ENCODE results near the gene PLA2G2F. TPM values are rescaled to one million over a fixed set of nuclear protein-coding genes. Genes with fewer than 3 reads are reported as not detected.

The PLA2G2F gene
- total RNA-seq, 1 experiment from 2014 or later: not detected

DNA sequence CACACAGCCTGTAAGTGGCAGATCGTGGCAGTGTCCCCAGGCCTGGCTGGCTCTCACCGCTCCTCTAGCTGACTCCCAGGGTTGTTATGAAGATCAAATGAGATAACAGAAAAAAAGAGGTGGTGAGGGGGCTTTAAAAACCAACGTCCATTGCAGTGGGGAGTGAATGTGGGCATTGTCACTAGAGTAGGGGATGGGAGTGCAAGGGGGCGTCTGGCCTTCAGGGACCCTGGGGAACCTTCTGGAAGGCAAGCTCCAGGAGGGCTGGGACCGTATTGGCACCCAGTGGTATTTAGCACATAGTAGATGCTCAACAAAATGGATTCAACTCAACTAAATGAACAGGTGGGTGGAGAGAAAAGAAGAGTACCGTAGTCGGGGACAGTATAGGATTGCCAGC is 23.2 kb upstream of the PLA2G2F start (continued):
- TF ChIP-seq, protein P1, sequence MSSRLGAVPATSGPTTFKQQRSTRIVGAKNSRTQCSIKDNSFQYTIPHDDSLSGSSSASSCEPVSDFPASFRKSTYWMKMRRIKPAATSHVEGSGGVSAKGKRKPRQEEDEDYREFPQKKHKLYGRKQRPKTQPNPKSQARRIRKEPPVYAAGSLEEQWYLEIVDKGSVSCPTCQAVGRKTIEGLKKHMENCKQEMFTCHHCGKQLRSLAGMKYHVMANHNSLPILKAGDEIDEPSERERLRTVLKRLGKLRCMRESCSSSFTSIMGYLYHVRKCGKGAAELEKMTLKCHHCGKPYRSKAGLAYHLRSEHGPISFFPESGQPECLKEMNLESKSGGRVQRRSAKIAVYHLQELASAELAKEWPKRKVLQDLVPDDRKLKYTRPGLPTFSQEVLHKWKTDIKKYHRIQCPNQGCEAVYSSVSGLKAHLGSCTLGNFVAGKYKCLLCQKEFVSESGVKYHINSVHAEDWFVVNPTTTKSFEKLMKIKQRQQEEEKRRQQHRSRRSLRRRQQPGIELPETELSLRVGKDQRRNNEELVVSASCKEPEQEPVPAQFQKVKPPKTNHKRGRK (CRISPR knock-in tag; IDR thresholded peaks at IDR 0.05; ENCODE audit: borderline replicate concordance): no peak
- TF ChIP-seq CREB1 (CRISPR knock-in tag; IDR thresholded peaks at IDR 0.05) (no peak), NR1H2 (CRISPR knock-in tag; IDR thresholded peaks at IDR 0.05) (no peak), TCF7 (CRISPR knock-in tag; IDR thresholded peaks at IDR 0.05; ENCODE audit: low read depth) (no peak), OVOL2 (CRISPR knock-in tag; IDR thresholded peaks at IDR 0.05; ENCODE audit: borderline replicate concordance) (no peak)
- TF ChIP-seq, protein P2, sequence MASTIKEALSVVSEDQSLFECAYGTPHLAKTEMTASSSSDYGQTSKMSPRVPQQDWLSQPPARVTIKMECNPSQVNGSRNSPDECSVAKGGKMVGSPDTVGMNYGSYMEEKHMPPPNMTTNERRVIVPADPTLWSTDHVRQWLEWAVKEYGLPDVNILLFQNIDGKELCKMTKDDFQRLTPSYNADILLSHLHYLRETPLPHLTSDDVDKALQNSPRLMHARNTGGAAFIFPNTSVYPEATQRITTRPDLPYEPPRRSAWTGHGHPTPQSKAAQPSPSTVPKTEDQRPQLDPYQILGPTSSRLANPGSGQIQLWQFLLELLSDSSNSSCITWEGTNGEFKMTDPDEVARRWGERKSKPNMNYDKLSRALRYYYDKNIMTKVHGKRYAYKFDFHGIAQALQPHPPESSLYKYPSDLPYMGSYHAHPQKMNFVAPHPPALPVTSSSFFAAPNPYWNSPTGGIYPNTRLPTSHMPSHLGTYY (CRISPR knock-in tag; IDR thresholded peaks at IDR 0.05): no peak
- TF ChIP-seq, protein P3, sequence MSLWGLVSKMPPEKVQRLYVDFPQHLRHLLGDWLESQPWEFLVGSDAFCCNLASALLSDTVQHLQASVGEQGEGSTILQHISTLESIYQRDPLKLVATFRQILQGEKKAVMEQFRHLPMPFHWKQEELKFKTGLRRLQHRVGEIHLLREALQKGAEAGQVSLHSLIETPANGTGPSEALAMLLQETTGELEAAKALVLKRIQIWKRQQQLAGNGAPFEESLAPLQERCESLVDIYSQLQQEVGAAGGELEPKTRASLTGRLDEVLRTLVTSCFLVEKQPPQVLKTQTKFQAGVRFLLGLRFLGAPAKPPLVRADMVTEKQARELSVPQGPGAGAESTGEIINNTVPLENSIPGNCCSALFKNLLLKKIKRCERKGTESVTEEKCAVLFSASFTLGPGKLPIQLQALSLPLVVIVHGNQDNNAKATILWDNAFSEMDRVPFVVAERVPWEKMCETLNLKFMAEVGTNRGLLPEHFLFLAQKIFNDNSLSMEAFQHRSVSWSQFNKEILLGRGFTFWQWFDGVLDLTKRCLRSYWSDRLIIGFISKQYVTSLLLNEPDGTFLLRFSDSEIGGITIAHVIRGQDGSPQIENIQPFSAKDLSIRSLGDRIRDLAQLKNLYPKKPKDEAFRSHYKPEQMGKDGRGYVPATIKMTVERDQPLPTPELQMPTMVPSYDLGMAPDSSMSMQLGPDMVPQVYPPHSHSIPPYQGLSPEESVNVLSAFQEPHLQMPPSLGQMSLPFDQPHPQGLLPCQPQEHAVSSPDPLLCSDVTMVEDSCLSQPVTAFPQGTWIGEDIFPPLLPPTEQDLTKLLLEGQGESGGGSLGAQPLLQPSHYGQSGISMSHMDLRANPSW (CRISPR knock-in tag; conservative IDR thresholded peaks at IDR 0.05; ENCODE audit: low read depth): no peak

DNA sequence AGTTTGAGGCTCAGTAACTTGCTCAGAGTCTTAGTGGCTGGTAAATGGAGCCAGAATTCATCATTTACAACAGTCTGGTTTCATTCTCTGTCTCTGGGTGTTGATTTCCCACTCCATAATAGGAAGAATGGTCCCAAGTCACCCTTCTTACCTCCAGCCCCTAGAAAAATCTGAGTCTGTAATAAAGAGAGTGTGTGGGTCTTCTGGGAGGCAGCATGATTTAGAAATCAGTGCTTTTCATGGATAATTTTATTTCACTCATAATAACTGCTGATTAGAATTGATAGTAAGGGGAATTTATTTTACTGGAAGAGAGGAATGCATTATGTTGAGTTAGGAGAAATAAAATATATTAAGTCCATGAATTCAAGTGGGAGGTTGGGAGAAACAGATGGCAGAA is 21.9 kb upstream of the PLA2G2F start:
- no peaks in the 10 kb centered on the region for H3K9me3 Mint-ChIP-seq
- H3K4me3 Mint-ChIP-seq: no peak overlapping the region
- DNase-seq (ENCODE audit: low spot score): no peak
- no peaks in the 10 kb centered on the region; the same call in 1 of the 2 replicates for H3K27me3 Mint-ChIP-seq (ENCODE audit: low read depth)
- POLR2A ChIA-PET: no interaction called here
- CTCF ChIA-PET: interaction anchor here (1.0 kb wide), 1 partner anchor 48 kb away, joined by 3 read pairs; no protein-coding TSS in a partner anchor
- no peak for ATAC-seq
- no peak overlapping the region for H3K27ac Mint-ChIP-seq
- no peak for TF ChIP-seq CREM (CRISPR knock-in tag; IDR thresholded peaks at IDR 0.05)
- no peak for TF ChIP-seq GABPB1 (CRISPR knock-in tag; IDR thresholded peaks at IDR 0.05)
- TF ChIP-seq RORB (CRISPR knock-in tag; IDR thresholded peaks at IDR 0.05): no peak
- TF ChIP-seq ZNF121 (CRISPR knock-in tag; IDR thresholded peaks at IDR 0.05): no peak
- TF ChIP-seq, protein P4, sequence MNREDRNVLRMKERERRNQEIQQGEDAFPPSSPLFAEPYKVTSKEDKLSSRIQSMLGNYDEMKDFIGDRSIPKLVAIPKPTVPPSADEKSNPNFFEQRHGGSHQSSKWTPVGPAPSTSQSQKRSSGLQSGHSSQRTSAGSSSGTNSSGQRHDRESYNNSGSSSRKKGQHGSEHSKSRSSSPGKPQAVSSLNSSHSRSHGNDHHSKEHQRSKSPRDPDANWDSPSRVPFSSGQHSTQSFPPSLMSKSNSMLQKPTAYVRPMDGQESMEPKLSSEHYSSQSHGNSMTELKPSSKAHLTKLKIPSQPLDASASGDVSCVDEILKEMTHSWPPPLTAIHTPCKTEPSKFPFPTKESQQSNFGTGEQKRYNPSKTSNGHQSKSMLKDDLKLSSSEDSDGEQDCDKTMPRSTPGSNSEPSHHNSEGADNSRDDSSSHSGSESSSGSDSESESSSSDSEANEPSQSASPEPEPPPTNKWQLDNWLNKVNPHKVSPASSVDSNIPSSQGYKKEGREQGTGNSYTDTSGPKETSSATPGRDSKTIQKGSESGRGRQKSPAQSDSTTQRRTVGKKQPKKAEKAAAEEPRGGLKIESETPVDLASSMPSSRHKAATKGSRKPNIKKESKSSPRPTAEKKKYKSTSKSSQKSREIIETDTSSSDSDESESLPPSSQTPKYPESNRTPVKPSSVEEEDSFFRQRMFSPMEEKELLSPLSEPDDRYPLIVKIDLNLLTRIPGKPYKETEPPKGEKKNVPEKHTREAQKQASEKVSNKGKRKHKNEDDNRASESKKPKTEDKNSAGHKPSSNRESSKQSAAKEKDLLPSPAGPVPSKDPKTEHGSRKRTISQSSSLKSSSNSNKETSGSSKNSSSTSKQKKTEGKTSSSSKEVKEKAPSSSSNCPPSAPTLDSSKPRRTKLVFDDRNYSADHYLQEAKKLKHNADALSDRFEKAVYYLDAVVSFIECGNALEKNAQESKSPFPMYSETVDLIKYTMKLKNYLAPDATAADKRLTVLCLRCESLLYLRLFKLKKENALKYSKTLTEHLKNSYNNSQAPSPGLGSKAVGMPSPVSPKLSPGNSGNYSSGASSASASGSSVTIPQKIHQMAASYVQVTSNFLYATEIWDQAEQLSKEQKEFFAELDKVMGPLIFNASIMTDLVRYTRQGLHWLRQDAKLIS (CRISPR knock-in tag; IDR thresholded peaks at IDR 0.05; ENCODE audit: borderline replicate concordance): no peak
- no peak for TF ChIP-seq SMAD4 (CRISPR knock-in tag; IDR thresholded peaks at IDR 0.05)
- TF ChIP-seq, protein P5, sequence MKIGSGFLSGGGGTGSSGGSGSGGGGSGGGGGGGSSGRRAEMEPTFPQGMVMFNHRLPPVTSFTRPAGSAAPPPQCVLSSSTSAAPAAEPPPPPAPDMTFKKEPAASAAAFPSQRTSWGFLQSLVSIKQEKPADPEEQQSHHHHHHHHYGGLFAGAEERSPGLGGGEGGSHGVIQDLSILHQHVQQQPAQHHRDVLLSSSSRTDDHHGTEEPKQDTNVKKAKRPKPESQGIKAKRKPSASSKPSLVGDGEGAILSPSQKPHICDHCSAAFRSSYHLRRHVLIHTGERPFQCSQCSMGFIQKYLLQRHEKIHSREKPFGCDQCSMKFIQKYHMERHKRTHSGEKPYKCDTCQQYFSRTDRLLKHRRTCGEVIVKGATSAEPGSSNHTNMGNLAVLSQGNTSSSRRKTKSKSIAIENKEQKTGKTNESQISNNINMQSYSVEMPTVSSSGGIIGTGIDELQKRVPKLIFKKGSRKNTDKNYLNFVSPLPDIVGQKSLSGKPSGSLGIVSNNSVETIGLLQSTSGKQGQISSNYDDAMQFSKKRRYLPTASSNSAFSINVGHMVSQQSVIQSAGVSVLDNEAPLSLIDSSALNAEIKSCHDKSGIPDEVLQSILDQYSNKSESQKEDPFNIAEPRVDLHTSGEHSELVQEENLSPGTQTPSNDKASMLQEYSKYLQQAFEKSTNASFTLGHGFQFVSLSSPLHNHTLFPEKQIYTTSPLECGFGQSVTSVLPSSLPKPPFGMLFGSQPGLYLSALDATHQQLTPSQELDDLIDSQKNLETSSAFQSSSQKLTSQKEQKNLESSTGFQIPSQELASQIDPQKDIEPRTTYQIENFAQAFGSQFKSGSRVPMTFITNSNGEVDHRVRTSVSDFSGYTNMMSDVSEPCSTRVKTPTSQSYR (CRISPR knock-in tag; IDR thresholded peaks at IDR 0.05): no peak
- TF ChIP-seq TEAD1 (CRISPR knock-in tag; IDR thresholded peaks at IDR 0.05): no peak
- no peaks in the 10 kb centered on the region for H3K36me3 Mint-ChIP-seq
- peaks cover 9% of the 10 kb centered on the region for H3K4me1 Mint-ChIP-seq
